Measurements from ENCODE around the gene KIF13A.

DNA sequence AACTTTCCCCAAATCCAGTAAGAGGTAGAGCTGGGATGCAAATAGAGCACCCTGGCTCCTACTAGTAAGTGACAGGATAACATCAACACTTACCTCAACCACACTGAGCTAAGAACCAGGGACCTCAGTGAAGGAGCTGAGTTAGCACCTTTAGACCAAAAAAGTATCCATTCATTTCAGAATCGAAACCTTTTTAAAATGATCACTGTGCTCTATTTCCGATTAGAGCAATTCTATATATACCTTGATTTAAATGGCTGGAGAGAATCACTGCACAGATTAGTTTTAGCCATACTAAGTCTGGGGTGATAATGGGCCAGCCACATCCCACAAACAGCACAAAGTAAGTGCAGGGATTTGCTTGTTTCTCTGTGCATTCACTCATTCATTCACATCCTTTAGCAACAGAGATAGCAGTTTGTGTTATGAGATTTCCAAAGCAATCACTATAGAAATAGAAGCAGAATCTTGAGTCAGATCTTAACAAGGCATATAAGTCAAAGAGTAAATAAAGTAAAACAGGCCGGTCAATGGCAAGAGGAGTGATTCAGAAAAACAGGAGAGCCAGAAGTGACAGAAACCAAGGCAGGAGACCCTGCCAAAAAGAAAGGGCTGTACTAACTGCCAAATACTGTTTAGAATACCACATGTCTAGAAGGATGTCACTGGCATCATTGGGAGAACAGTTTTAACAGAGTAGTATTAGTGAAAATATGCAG lies 136.3 kb downstream of the KIF13A start:
- TF ChIP-seq, protein P1, sequence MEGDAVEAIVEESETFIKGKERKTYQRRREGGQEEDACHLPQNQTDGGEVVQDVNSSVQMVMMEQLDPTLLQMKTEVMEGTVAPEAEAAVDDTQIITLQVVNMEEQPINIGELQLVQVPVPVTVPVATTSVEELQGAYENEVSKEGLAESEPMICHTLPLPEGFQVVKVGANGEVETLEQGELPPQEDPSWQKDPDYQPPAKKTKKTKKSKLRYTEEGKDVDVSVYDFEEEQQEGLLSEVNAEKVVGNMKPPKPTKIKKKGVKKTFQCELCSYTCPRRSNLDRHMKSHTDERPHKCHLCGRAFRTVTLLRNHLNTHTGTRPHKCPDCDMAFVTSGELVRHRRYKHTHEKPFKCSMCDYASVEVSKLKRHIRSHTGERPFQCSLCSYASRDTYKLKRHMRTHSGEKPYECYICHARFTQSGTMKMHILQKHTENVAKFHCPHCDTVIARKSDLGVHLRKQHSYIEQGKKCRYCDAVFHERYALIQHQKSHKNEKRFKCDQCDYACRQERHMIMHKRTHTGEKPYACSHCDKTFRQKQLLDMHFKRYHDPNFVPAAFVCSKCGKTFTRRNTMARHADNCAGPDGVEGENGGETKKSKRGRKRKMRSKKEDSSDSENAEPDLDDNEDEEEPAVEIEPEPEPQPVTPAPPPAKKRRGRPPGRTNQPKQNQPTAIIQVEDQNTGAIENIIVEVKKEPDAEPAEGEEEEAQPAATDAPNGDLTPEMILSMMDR (IDR thresholded peaks at IDR 0.05) = no peak
- no peak for TF ChIP-seq POLR2A (IDR thresholded peaks at IDR 0.05)

Data from prostate gland (tissue), 2 donors.